Lung (tissue), 12 donors: ENCODE data around the gene PSMC2. TPM values are rescaled to one million over a fixed set of nuclear protein-coding genes. Genes with fewer than 3 reads are reported as not detected.

Source experiments
- ATAC-seq: fragments of 200-7000 bp; cut with Tn5 transposase; one replicate; pipeline ENCODE4 v1.9.1; 2020; ENCODE audit warnings: moderate number of reproducible peaks; ENCODE audit not compliant: insufficient read depth, low FRiP score
- DNase-seq, 3 donors: peaks; one replicate each; pipeline ENCODE4 v3.0.0-alpha.2; 2013 to 2017
- H3K27ac ChIP-seq, 2 donors: one replicate each; pipeline ENCODE4 v1.5.1; 2013; ENCODE audit warnings: mild to moderate bottlenecking in 2 of 2, moderate library complexity in 2 of 2, control low read depth in 1 of 2, inconsistent platforms in 1 of 2, low read depth in 1 of 2, low read length in 1 of 2
- H3K27me3 ChIP-seq, 3 donors: one replicate each; pipeline ENCODE4 v1.5.1; 2013; ENCODE audit warnings: low read length in 2 of 3; ENCODE audit not compliant: control insufficient read depth in 3 of 3, insufficient read depth in 3 of 3
- H3K36me3 ChIP-seq, 4 donors: one replicate each; pipeline ENCODE4 v1.5.1; 2013; ENCODE audit warnings: low read length in 4 of 4, mild to moderate bottlenecking in 1 of 4, moderate library complexity in 1 of 4; ENCODE audit not compliant: control insufficient read depth in 4 of 4, insufficient read depth in 4 of 4
- H3K4me1 ChIP-seq, 5 donors: one replicate each; pipeline ENCODE4 v1.5.1; 2013; ENCODE audit warnings: low read length in 5 of 5, mild to moderate bottlenecking in 2 of 5, moderate library complexity in 1 of 5; ENCODE audit not compliant: control insufficient read depth in 5 of 5, insufficient read depth in 5 of 5
- H3K4me3 ChIP-seq: one replicate; pipeline ENCODE4 v1.5.1; 2013; ENCODE audit warnings: mild to moderate bottlenecking, control low read depth, moderate library complexity
- H3K9ac ChIP-seq, 2 donors: one replicate each; pipeline ENCODE4 v1.5.1; 2013; ENCODE audit warnings: low read length in 2 of 2, control low read depth in 1 of 2; ENCODE audit not compliant: insufficient read depth in 1 of 2
- H3K9me3 ChIP-seq, 4 donors: one replicate each; pipeline ENCODE4 v1.5.1; 2013; ENCODE audit warnings: low read length in 3 of 4, mild to moderate bottlenecking in 1 of 4, moderate library complexity in 1 of 4; ENCODE audit not compliant: control insufficient read depth in 4 of 4, insufficient read depth in 3 of 4
- WGBS, 2 donors: extraction: QIAGEN DNeasy Blood & Tissue Kit; methylation state at CpG; one replicate each; pipeline ENCODE4 v1.1.7; 2013; 5-methylcytosine and 5-hydroxymethylcytosine counted together
- polyA plus RNA-seq, 2 donors: library from polyadenylated mRNA; stranded (reverse); fragments of 200-250 nt; gene quantifications; one replicate each; pipeline ENCODE4 v1.2.1, GENCODE V29; 2013
- total RNA-seq, 2 donors: library from RNA; depleted of rRNA in 1 of 2; stranded (reverse); fragments of >200 nt in 1 of 2; gene quantifications; one replicate each; pipeline ENCODE4 v1.2.1, GENCODE V29; 2014 to 2021
- TF ChIP-seq, protein P1 (sequence below): IDR thresholded peaks from 2 replicates; pipeline ENCODE4 v1.5.1; 2012; ENCODE audit warnings: mild to moderate bottlenecking; ENCODE audit errors: control extremely low read depth, extremely low read depth
- donor health status: control.
- donor health status: control.
- donor health status: Bipolar disorder and iron deficiency.
- donor health status: healthy.
- donor health status: DM: yes; HTN: yes; CAD: no.

PSMC2 gene
- total and polyA plus RNA-seq, 4 donors = 68.8 to 157 (median 100) TPM

DNA sequence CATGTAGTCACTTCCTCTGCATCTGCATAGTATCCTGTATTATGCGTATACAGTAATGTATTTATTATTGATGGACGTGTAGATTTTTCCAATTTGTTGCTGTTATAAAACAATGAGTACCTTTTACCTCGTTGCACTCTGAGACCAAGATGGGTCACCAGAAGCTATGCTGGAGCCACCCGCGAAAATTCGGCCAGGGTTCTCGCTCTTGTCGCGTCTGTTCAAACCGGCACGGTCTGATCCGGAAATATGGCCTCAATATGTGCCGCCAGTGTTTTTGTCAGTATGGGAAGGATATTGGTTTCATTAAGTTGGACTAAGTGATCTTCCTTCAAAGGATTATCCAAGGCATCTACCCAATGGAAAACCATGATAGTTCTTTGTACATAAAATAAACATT, 1.0 kb downstream of the PSMC2 start:
- TF ChIP-seq, protein P1, sequence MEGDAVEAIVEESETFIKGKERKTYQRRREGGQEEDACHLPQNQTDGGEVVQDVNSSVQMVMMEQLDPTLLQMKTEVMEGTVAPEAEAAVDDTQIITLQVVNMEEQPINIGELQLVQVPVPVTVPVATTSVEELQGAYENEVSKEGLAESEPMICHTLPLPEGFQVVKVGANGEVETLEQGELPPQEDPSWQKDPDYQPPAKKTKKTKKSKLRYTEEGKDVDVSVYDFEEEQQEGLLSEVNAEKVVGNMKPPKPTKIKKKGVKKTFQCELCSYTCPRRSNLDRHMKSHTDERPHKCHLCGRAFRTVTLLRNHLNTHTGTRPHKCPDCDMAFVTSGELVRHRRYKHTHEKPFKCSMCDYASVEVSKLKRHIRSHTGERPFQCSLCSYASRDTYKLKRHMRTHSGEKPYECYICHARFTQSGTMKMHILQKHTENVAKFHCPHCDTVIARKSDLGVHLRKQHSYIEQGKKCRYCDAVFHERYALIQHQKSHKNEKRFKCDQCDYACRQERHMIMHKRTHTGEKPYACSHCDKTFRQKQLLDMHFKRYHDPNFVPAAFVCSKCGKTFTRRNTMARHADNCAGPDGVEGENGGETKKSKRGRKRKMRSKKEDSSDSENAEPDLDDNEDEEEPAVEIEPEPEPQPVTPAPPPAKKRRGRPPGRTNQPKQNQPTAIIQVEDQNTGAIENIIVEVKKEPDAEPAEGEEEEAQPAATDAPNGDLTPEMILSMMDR = no peak
- H3K4me3 ChIP-seq = peak overlapping the region; percentile 36
- WGBS, 2 donors = 8 to 14% methylated on average over 13 of the region's 13 CpGs
- no peak for ATAC-seq
- H3K36me3 ChIP-seq = peaks cover 0 to 14% (median 4%) of the 10 kb centered on the region in 4 donors
- peaks cover 0 to 34% (median 10%) of the 10 kb centered on the region in 5 donors for H3K4me1 ChIP-seq
- DNase-seq = no peak
- H3K27ac ChIP-seq = no peak overlapping the region
- H3K9me3 ChIP-seq = no peaks in the 10 kb centered on the region
- H3K9ac ChIP-seq = peak overlapping the region in 1 of 2 donors; percentile 96
- H3K27me3 ChIP-seq = no peaks in the 10 kb centered on the region

DNA sequence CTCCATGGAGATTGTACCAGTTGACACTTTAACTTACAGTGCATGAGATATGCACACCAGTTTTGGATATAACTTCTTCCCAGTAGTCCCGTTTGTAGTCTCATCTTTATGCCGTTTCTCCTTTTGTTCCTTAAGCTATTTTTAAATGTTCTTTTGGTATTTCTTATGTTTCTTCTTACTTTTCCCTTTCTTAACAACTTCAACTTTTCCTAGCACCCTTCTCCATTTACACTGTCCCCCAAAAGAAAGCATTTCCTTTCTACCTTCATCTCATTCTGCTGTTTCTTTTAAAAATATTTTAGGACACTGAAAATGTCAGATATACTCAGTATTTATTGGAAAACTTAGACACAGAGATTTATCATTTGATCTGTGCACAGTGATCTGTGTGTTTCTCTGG, 1.5 kb downstream of the PSMC2 start:
- H3K27me3 ChIP-seq = no peaks in the 10 kb centered on the region
- TF ChIP-seq, protein P1 = no peak
- no peak overlapping the region for H3K4me3 ChIP-seq
- ATAC-seq (no peak), DNase-seq (no peak)
- peaks cover 0 to 29% (median 9%) of the 10 kb centered on the region in 5 donors for H3K4me1 ChIP-seq
- H3K27ac ChIP-seq = no peak overlapping the region
- peak overlapping the region in 1 of 2 donors; percentile 64 for H3K9ac ChIP-seq
- H3K9me3 ChIP-seq = no peaks in the 10 kb centered on the region
- WGBS, 2 donors = 29 to 36% methylated on average over 2 of the region's 2 CpGs
- peaks cover 0 to 14% (median 4%) of the 10 kb centered on the region in 4 donors for H3K36me3 ChIP-seq

DNA sequence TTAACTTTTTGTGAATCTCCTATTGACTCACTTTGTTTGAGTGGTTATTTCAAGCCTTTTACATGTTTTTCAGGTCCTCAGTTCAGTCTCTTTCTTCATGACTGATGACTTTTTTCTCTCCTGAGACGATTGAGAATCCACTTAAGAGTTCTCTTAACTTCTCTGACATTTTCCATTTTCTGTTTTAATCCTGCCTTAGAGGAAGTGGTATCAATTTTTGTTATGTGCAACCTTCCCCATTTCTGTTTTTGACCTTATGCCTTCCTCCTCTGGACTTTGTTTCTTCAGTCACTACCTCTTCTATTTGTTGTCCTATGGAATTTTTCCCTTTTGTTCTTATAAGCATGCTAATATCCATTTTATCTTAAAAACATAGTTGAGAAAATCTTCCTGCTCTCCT, 2.4 kb downstream of the PSMC2 start:
- ATAC-seq (no peak), DNase-seq (no peak)
- H3K4me3 ChIP-seq = no peak overlapping the region

More for the DNA sequence above, 2.4 kb downstream of the PSMC2 start:
- Histone ChIP-seq H3K4me1 (peaks cover 0 to 28% (median 9%) of the 10 kb centered on the region in 5 donors), H3K36me3 (peaks cover 1 to 11% (median 5%) of the 10 kb centered on the region in 4 donors), H3K27ac (no peak overlapping the region), H3K27me3 (no peaks in the 10 kb centered on the region), H3K9me3 (no peaks in the 10 kb centered on the region), H3K9ac (no peak overlapping the region)
- WGBS, 2 donors = 35 to 38% methylated on average over 1 of the region's 1 CpG
- TF ChIP-seq, protein P1 = no peak
